Pulmonary artery endothelial cell (primary cell): ENCODE results near the gene STX16. TPM values are rescaled to one million over a fixed set of nuclear protein-coding genes. Genes with fewer than 3 reads are reported as not detected.
"Not testable (repeated sequence)": the region's sequence is repeated elsewhere in the genome, so short reads cannot be mapped to it uniquely, and the experiment has no call there.

ENCODE experiments used
- DNase-seq: peaks from one replicate; pipeline ENCODE4 v3.0.0-alpha.2; 2011; ENCODE audit warnings: low read depth, low spot score
- total RNA-seq: library from RNA; depleted of rRNA; stranded (reverse); fragments of >200 nt; gene quantifications from 2 replicates; pipeline ENCODE4 v1.2.3, GENCODE V29; 2014

Gene STX16
- total RNA-seq, 1 donor from 2014 or later, result 45.6 TPM

GRCh38 chr20:58721951-58722778, 71.1 kb downstream of the STX16 start:
- no peak for DNase-seq

- DNase-seq, result no peak
Observed at GRCh38 chr20:58722877-58723627, 72.0 kb downstream of the STX16 start.

GRCh38 chr20:58723628-58723984, 72.5 kb downstream of the STX16 start:
- DNase-seq, result no peak

GRCh38 chr20:58726156-58726555, 75.1 kb downstream of the STX16 start:
- not testable (repeated sequence) for DNase-seq

Other genes with a start within 250 kb of the STX16 start
- gene APCDD1L, start 135.9 kb upstream of the STX16 start, total RNA-seq, result 0.26 and 3.1 TPM in 2 replicates
- 25.5 and 39.2 TPM in 2 replicates for gene NPEPL1, start 41.5 kb downstream of the STX16 start, total RNA-seq
- 0.07 and 0.11 TPM in 2 replicates for gene GNAS-AS1, start 199.6 kb downstream of the STX16 start, total RNA-seq
- 316 and 352 TPM in 2 replicates for gene GNAS, start 201.4 kb downstream of the STX16 start, total RNA-seq